ENCODE data around the gene MRPS23.
A peak's percentile ranks its signal among the peaks of the same experiment; 100 is the strongest.

MRPS23 gene

GRCh38 chr17:57877803-57878377 is 28.0 kb upstream of the MRPS23 start (continued):
- TF ChIP-seq REST (tag by site-specific recombination; IDR thresholded peaks at IDR 0.05) (no peak), TSHZ1 (tag by site-specific recombination; IDR thresholded peaks at IDR 0.05; ENCODE audit: borderline replicate concordance) (no peak), ZNF169 (tag by site-specific recombination; IDR thresholded peaks at IDR 0.05) (no peak), EGR2 (tag by site-specific recombination; IDR thresholded peaks at IDR 0.05; ENCODE audit: low read depth) (peak; percentile 86), ZBTB20 (tag by site-specific recombination; IDR thresholded peaks at IDR 0.05) (no peak), ZNF600 (tag by site-specific recombination; IDR thresholded peaks at IDR 0.05) (peak; percentile 13; the same call in 1 of the 2 replicates), BCL11B (tag by site-specific recombination; IDR thresholded peaks at IDR 0.05; ENCODE audit: low read depth) (no peak), ZBTB17 (tag by site-specific recombination; IDR thresholded peaks at IDR 0.05) (peak; percentile 66), ZBTB49 (tag by site-specific recombination; IDR thresholded peaks at IDR 0.05; ENCODE audit: low read depth) (no peak), ZNF362 (tag by site-specific recombination; IDR thresholded peaks at IDR 0.05) (no peak), CTCF (tag by site-specific recombination; IDR thresholded peaks at IDR 0.05) (no peak), AEBP2 (tag by site-specific recombination; IDR thresholded peaks at IDR 0.05; ENCODE audit: borderline replicate concordance) (no peak), ZNF146 (tag by site-specific recombination; IDR thresholded peaks at IDR 0.05) (no peak)
